HCT116 (cell line): Measurements from ENCODE around the gene GGTLC2. TPM values are rescaled to one million over a fixed set of nuclear protein-coding genes. Genes with fewer than 3 reads are reported as not detected.
A peak's percentile ranks its signal among the peaks of the same experiment; 100 is the strongest.

Experiments
- ATAC-seq: fragments of 200-7000 bp; cut with Tn5 transposase; 2 replicates; pipeline ENCODE4 v1.9.1; 2020; ENCODE audit warnings: mild to moderate bottlenecking, moderate library complexity
- BruUV-seq: library from RNA; stranded (reverse); fragments of 400-500 nt; replicated peaks from 2 replicates; lab custom pipeline; 2021; lab: Mats Ljungman, UMichigan
- CTCF ChIA-PET: fragments of 300-600 bp; sonication (Branson Sonifier 250); formaldehyde crosslinking; loops from one replicate; lab custom pipeline; 2021; ENCODE audit warnings: antibody characterized with exemption; lab: Charles Lee
- POLR2A ChIA-PET: fragments of 300-600, 350-600 bp; sonication (Branson Sonifier 250); formaldehyde crosslinking; loops from one replicate; lab custom pipeline; 2021; ENCODE audit warnings: antibody characterized with exemption; lab: Charles Lee
- RAD21 ChIA-PET, 2 experiments: fragments of 300-600 bp; sonication (Branson Sonifier 250); formaldehyde crosslinking; loops; one replicate each; lab custom pipeline; 2023; ENCODE audit warnings: low total read pairs in 2 of 2; ENCODE audit not compliant: uncharacterized antibody in 2 of 2, unreplicated experiment in 2 of 2, low non-redundant PET in 1 of 2; lab: Charles Lee
- DNase-seq: peaks from one replicate; pipeline ENCODE4 v3.0.0-alpha.2; 2010; ENCODE audit warnings: low read depth, low spot score
- H2AFZ ChIP-seq: fragments of 200-600 bp; shearing (Covaris generic), sonication (generic); 2 replicates; pipeline ENCODE4 v1.6.1; 2017; ENCODE audit warnings: low read depth, mixed run types, mixed read lengths, antibody characterized with exemption, low read length; ENCODE audit not compliant: poor library complexity, severe bottlenecking
- H3K27ac ChIP-seq: 2 replicates; pipeline ENCODE4 v1.5.1; 2012; ENCODE audit warnings: low read depth, low read length
- H3K27me3 ChIP-seq: fragments of 200-600 bp; sonication (generic); 2 replicates; pipeline ENCODE4 v1.6.1; 2016; ENCODE audit warnings: mixed run types, low read length, mixed read lengths; ENCODE audit not compliant: insufficient read depth
- H3K36me3 ChIP-seq, 2 experiments: fragments of 200-500 bp in 1 of 2; fragments of 200-600 bp in 1 of 2; sonication (Bioruptor generic) in 1 of 2; sonication (generic) in 1 of 2; 2 replicates each; pipeline versions ENCODE4 v1.5.1 to v1.6.1; 2014 to 2016; ENCODE audit warnings: low read length in 2 of 2, inconsistent platforms in 1 of 2, mixed read lengths in 1 of 2, mixed run types in 1 of 2; ENCODE audit not compliant: insufficient read depth in 2 of 2, control insufficient read depth in 1 of 2
- H3K4me1 ChIP-seq, 2 experiments: fragments of 200-600 bp in 1 of 2; sonication (generic) in 1 of 2; 2 replicates each; pipeline versions ENCODE4 v1.5.1 to v1.6.1; 2012 to 2017; ENCODE audit warnings: low read length in 2 of 2, inconsistent platforms in 1 of 2, mild to moderate bottlenecking in 1 of 2, mixed read lengths in 1 of 2, mixed run types in 1 of 2, moderate library complexity in 1 of 2; ENCODE audit not compliant: insufficient read depth in 2 of 2, control insufficient read depth in 1 of 2
- H3K4me2 ChIP-seq: fragments of 200-600 bp; sonication (generic); 2 replicates; pipeline ENCODE4 v1.6.1; 2017; ENCODE audit warnings: mixed run types, low read length, mixed read lengths
- H3K4me3 ChIP-seq, 2 experiments: fragments of 200-600 bp in 1 of 2; sonication (generic) in 1 of 2; replicated peaks in 1 of 2; 2 replicates each; pipeline ENCODE4 v1.5.1; 2011 to 2016; ENCODE audit warnings: low read length in 2 of 2, control low read depth in 1 of 2, low read depth in 1 of 2, mild to moderate bottlenecking in 1 of 2, mixed read lengths in 1 of 2, mixed run types in 1 of 2
- H3K79me2 ChIP-seq: fragments of 200-600 bp; sonication (generic); 2 replicates; pipeline ENCODE4 v1.6.1; 2017; ENCODE audit warnings: mild to moderate bottlenecking, mixed run types, low read length, moderate library complexity, mixed read lengths; ENCODE audit not compliant: insufficient read depth
- H3K9ac ChIP-seq: fragments of 200-600 bp; sonication (generic); 2 replicates; pipeline ENCODE4 v1.6.1; 2016; ENCODE audit warnings: low read length, mixed read lengths
- H3K9me2 ChIP-seq: fragments of 200-600 bp; sonication (generic), shearing (Covaris generic); 2 replicates; pipeline ENCODE4 v1.6.1; 2017; ENCODE audit warnings: mixed run types, mild to moderate bottlenecking, moderate library complexity; ENCODE audit not compliant: insufficient read depth
- H3K9me3 ChIP-seq, 2 experiments: fragments of 200-500 bp in 1 of 2; fragments of 200-600 bp in 1 of 2; sonication (Bioruptor generic) in 1 of 2; sonication (generic) in 1 of 2; 2 replicates each; pipeline ENCODE4 v1.6.1; 2014 to 2017; ENCODE audit warnings: low read length in 2 of 2, mixed read lengths in 2 of 2, inconsistent platforms in 1 of 2, low read depth in 1 of 2, mild to moderate bottlenecking in 1 of 2, mixed run types in 1 of 2, moderate library complexity in 1 of 2; ENCODE audit not compliant: control insufficient read depth in 1 of 2, insufficient read depth in 1 of 2
- H4K20me1 ChIP-seq: fragments of 200-600 bp; sonication (generic), shearing (Covaris generic); 2 replicates; pipeline ENCODE4 v1.6.1; 2017; ENCODE audit warnings: mixed run types, mild to moderate bottlenecking, moderate library complexity; ENCODE audit not compliant: insufficient read depth
- CTCF ChIP-seq, 3 experiments: fragments of 200-600 bp in 1 of 3; sonication (generic) in 1 of 3; IDR thresholded peaks in 2 of 3; conservative IDR thresholded peaks in 1 of 3; 2 replicates each; pipeline ENCODE4 v1.5.1; 2012 to 2017; ENCODE audit warnings: low read depth in 2 of 3, low read length in 2 of 3, antibody characterized with exemption in 1 of 3, borderline replicate concordance in 1 of 3, control low read depth in 1 of 3, mild to moderate bottlenecking in 1 of 3, mixed read lengths in 1 of 3, mixed run types in 1 of 3, moderate library complexity in 1 of 3; ENCODE audit not compliant: insufficient read depth in 1 of 3
- EZH2phosphoT487 ChIP-seq: fragments of 200-600 bp; IDR thresholded peaks from 2 replicates; pipeline ENCODE4 v1.6.1; 2018; ENCODE audit warnings: antibody characterized with exemption, borderline replicate concordance
- SP1 ChIP-seq: IDR thresholded peaks from 2 replicates; pipeline ENCODE4 v1.6.1; 2012; ENCODE audit warnings: low read depth
- ZBTB33 ChIP-seq: IDR thresholded peaks from 2 replicates; pipeline ENCODE4 v1.6.1; 2011; ENCODE audit warnings: mild to moderate bottlenecking, low read length, moderate library complexity; ENCODE audit not compliant: insufficient replicate concordance; ENCODE audit errors: extremely low read depth
- intact Hi-C: fragments of 100-400 bp; cut with micrococcal nuclease; formaldehyde crosslinking; loops from 2 replicates; pipeline ENCODE4 v1.10.0; 2022
- total RNA-seq: library from RNA; stranded (reverse); gene quantifications from one replicate; pipeline ENCODE4 v1.2.1, GENCODE V29; 2021; ENCODE audit not compliant: unreplicated experiment
- TF ChIP-seq, protein P1 (sequence below): IDR thresholded peaks from 2 replicates; pipeline ENCODE4 v1.6.1; 2012

GGTLC2 gene
- total RNA-seq, 1 experiment from 2014 or later = not detected

- Histone ChIP-seq H3K4me3 (peak overlapping the region in 1 of 2 experiments; percentile 36; a peak in 2 of 4 replicates), H3K79me2 (no peaks in the 10 kb centered on the region), H3K27ac (no peak overlapping the region), H3K27me3 (no peaks in the 10 kb centered on the region), H3K9me3 (no peaks in the 10 kb centered on the region), H2AFZ (no peak overlapping the region), H3K4me2 (peak overlapping the region; percentile 75), H3K36me3 (no peaks in the 10 kb centered on the region), H3K9ac (no peak overlapping the region), H3K9me2 (no peaks in the 10 kb centered on the region), H3K4me1 (peaks cover 10 to 24% of the 10 kb centered on the region in 2 experiments; a peak in 3 of 4 replicates), H4K20me1 (no peaks in the 10 kb centered on the region)
- intact Hi-C loops = no loop called here
- POLR2A ChIA-PET = no interaction called here
- CTCF ChIA-PET = interaction anchor here (1.0 to 3.0 kb wide), 13 partner anchors 9 to 191 kb away, joined by 3 to 20 read pairs (median 7); no protein-coding TSS in a partner anchor
- ATAC-seq (no peak), DNase-seq (no peak)
- TF ChIP-seq, protein P1, sequence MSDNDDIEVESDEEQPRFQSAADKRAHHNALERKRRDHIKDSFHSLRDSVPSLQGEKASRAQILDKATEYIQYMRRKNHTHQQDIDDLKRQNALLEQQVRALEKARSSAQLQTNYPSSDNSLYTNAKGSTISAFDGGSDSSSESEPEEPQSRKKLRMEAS = no peak
- TF ChIP-seq SP1 (no peak), CTCF (IDR thresholded peaks at IDR 0.05 in 2 of 3, conservative IDR thresholded peaks at IDR 0.05 in 1 of 3; ENCODE audit: borderline replicate concordance in 1 of 3, insufficient read depth in 1 of 3, low read depth in 2 of 3, low read length in 2 of 3) (no peak), EZH2phosphoT487 (no peak), ZBTB33 (no peak)
- RAD21 ChIA-PET = interaction anchor here (0.9 to 1.2 kb wide), 2 partner anchors 27 kb away, joined by 3 read pairs; no protein-coding TSS in a partner anchor
- BruUV-seq = no TSS peak
Measured at GRCh38 chr22:22693531-22693884, 49.1 kb downstream of the GGTLC2 start.
